Metanephros (tissue), 2 donors: Measurements from ENCODE around the gene OR3A3. TPM values are rescaled to one million over a fixed set of nuclear protein-coding genes. Genes with fewer than 3 reads are reported as not detected.

ENCODE experiments used
- small RNA-seq: library from RNA; depleted of rRNA; stranded (forward); fragments of <200 nt; gene quantifications from one replicate; pipeline ENCODE3, GENCODE V24; 2014; ENCODE audit warnings: low replicate concordance
- total RNA-seq: library from RNA; depleted of rRNA; stranded (reverse); fragments of >200 nt; gene quantifications from one replicate; pipeline ENCODE4 v1.2.3, GENCODE V29; 2014

OR3A3 gene
- total RNA-seq, result not detected

GRCh38 chr17:3411070-3411469 lies at the start of gene OR3A3:
Gene OR3A3 (plus strand): TSS chr17:3411370.

DNA sequence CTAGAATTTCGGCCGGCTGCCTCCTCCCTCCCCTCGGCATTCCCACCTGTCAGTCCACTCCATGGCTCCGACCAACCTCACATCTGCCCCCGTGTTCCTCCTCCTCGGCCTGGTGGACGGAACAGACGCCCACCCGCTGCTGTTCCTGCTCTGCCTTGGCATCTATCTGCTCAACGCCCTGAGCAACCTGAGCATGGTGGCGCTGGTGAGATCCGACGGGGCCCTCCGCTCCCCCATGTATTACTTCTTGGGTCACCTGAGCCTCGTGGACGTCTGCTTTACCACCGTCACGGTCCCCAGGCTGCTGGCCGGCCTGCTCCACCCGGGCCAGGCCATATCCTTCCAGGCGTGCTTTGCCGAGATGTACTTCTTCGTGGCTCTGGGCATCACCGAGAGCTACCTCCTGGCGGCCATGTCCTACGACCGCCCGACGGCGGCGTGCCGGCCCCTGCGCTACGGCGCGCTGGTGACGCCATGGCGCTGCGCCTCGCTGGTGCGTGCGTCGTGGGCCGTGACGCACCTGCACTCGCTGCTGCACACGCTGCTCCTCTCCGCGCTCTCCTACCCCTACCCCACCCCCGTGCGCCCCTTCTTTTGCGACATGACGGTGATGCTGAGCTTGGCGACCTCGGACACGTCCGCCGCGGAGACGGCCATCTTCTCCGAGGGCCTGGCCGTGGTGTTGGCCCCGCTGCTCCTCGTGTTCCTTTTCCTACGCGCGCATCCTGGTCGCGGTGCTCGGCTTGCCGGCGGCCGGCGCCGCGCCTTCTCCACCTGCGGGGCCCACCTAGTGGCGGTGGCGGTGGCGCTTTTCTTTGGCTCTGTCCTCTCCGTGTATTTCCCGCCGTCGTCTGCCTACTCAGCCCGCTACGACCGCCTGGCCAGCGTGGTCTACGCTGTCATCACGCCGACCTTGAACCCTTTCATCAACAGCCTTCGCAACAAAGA lies 25.0 kb upstream of the OR3A3 start, which contains the start of gene OR3A2:
Gene OR3A2 (minus strand): TSS at position 440 of the 948 bp plus-strand sequence.

DNA sequence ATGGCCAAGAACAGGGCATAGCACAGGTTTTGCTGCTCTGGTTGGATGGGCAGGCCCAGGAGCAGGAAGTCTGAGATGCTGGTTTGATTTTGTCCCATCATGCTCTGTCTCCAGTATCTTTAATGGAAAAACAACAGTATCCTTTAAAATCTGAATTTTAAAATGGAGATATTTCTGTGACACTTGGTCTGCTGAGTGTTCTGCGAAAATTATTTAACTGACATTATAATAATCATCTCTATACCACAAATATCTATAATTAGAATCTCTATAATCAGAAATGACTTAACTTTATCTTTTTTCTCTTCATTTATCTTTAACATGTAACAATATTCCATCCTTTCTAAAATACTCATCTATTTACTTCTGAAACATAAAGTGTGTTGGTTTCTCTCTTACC lies 12.9 kb upstream of the OR3A3 start, which contains the start of gene OR1E1:
Gene OR1E1 (minus strand): TSS at position 101 of the 400 bp plus-strand sequence. CDS start 0 bp downstream, at position 101.

GRCh38 chr17:3433741-3434140 lies 22.6 kb downstream of the OR3A3 start, which contains the start of gene OR1E2:
Gene OR1E2 (minus strand): TSS chr17:3433841. CDS start chr17:3433841, 0 bp downstream.

GRCh38 chr17:3471599-3471998 lies 60.4 kb downstream of the OR3A3 start, which contains the start of gene SPATA22:
Gene SPATA22 (minus strand): TSS chr17:3471819. CDS start chr17:3469325, 2,494 bp downstream.

Small RNA genes within 50 kb of the gene (small RNA-seq; reads per million reads assigned to genes)
- gene OR1AC1P, result not detected

Other genes with a start within 250 kb of the OR3A3 start
- not detected for gene OR1A2, start 213.9 kb upstream of the OR3A3 start, total RNA-seq
- not detected for gene OR1A1, start 203.7 kb upstream of the OR3A3 start, total RNA-seq
- 0.29 TPM for gene OR3A1, start 113.0 kb upstream of the OR3A3 start, total RNA-seq
- 0.23 TPM for gene OR3A2, start 25.1 kb upstream of the OR3A3 start, total RNA-seq
- not detected for gene OR1E1, start 13.0 kb upstream of the OR3A3 start, total RNA-seq
- gene OR1E2, start 22.5 kb downstream of the OR3A3 start, total RNA-seq, result not detected
- 0.35 TPM for gene SPATA22, start 60.4 kb downstream of the OR3A3 start, total RNA-seq
- gene ASPA, start 64.6 kb downstream of the OR3A3 start, total RNA-seq, result 19.1 TPM
- gene TRPV3, start 146.4 kb downstream of the OR3A3 start, total RNA-seq, result 0.64 TPM
- gene TRPV1, start 198.0 kb downstream of the OR3A3 start, total RNA-seq, result 11.6 TPM
- 22.8 TPM for gene SHPK, start 224.9 kb downstream of the OR3A3 start, total RNA-seq
- 20.3 TPM for gene CTNS, start 225.4 kb downstream of the OR3A3 start, total RNA-seq